RPMI8226 (cell line): ENCODE results near the gene CEP290.

Experiments used
- DNase-seq: peaks from one replicate; pipeline ENCODE4 v3.0.0-alpha.2; 2015

The CEP290 gene

GRCh38 chr12:88141774-88142609 is at the start of gene CEP290, which contains the start of gene TMTC3:
Gene CEP290, minus strand, starts transcription at chr12:88142088. Its CDS starts 781 bp downstream, at chr12:88141307.
Gene TMTC3, plus strand, starts transcription at chr12:88142307. Its CDS starts 6,009 bp downstream, at chr12:88148316.
- DNase-seq: peak; percentile 97

- DNase-seq: no peak
Observed at GRCh38 chr12:88188180-88188579, 46.3 kb upstream of the CEP290 start.

GRCh38 chr12:88187571-88187970 is 45.7 kb upstream of the CEP290 start:
- DNase-seq: no peak

- no peak for DNase-seq
Observed at GRCh38 chr12:88185988-88186387, 44.1 kb upstream of the CEP290 start.

- no peak for DNase-seq
Observed at GRCh38 chr12:88185279-88185678, 43.4 kb upstream of the CEP290 start.

- DNase-seq: no peak
Observed at GRCh38 chr12:88184196-88184595, 42.3 kb upstream of the CEP290 start.

- DNase-seq: no peak
Observed at GRCh38 chr12:88182416-88182815, 40.5 kb upstream of the CEP290 start.

GRCh38 chr12:88181881-88182280 is 40.0 kb upstream of the CEP290 start:
- DNase-seq: no peak

- no peak for DNase-seq
Observed at GRCh38 chr12:88179436-88180014, 37.6 kb upstream of the CEP290 start.

GRCh38 chr12:88175544-88175943 is 33.7 kb upstream of the CEP290 start:
- no peak for DNase-seq

- DNase-seq: no peak
Observed at GRCh38 chr12:88172844-88173407, 31.0 kb upstream of the CEP290 start.

GRCh38 chr12:88167384-88167783 is 25.5 kb upstream of the CEP290 start:
- no peak for DNase-seq

- no peak for DNase-seq
Observed at GRCh38 chr12:88166179-88166578, 24.3 kb upstream of the CEP290 start.

GRCh38 chr12:88163371-88163770 is 21.5 kb upstream of the CEP290 start:
- DNase-seq: no peak

- no peak for DNase-seq
Observed at GRCh38 chr12:88156075-88156654, 14.3 kb upstream of the CEP290 start.

GRCh38 chr12:88153959-88154358 is 12.1 kb upstream of the CEP290 start:
- peak; percentile 20 for DNase-seq

- DNase-seq: no peak
Observed at GRCh38 chr12:88150063-88150462, 8.2 kb upstream of the CEP290 start.

- no peak for DNase-seq
Observed at GRCh38 chr12:88145567-88146505, 3.9 kb upstream of the CEP290 start.

- DNase-seq: no peak
Observed at GRCh38 chr12:88144546-88145468, 2.9 kb upstream of the CEP290 start.

GRCh38 chr12:88144037-88144436 is 2.1 kb upstream of the CEP290 start:
- no peak for DNase-seq

GRCh38 chr12:88142610-88142991 is 713 bp upstream of the CEP290 start:
- peak; percentile 29 for DNase-seq

- no peak for DNase-seq
Observed at GRCh38 chr12:88141425-88141773, 489 bp downstream of the CEP290 start.
